Smooth muscle cell of trachea (primary cell): ENCODE measurements around the gene DNAAF8. TPM values are rescaled to one million over a fixed set of nuclear protein-coding genes. Genes with fewer than 3 reads are reported as not detected.

Experiments
- total RNA-seq: library from RNA; depleted of rRNA; stranded (reverse); fragments of >200 nt; gene quantifications from 2 replicates; pipeline ENCODE4 v1.2.1, GENCODE V29; 2014

The DNAAF8 gene
- 0.29 and 1.3 TPM in 2 replicates for total RNA-seq

GRCh38 chr16:4734063-4734729 lies at the start of gene DNAAF8, which contains the start of gene ANKS3:
Gene DNAAF8, plus strand, starts transcription at chr16:4734537. Its CDS starts 1,978 bp downstream, at chr16:4736515.
Gene ANKS3, minus strand, starts transcription at chr16:4734271. Its CDS starts 4,122 bp downstream, at chr16:4730149.

GRCh38 chr16:4693296-4693955 lies 40.9 kb upstream of the DNAAF8 start, which contains the start of gene NUDT16L1:
Gene NUDT16L1, plus strand, starts transcription at chr16:4693562. Its CDS starts 165 bp downstream, at chr16:4693727.

GRCh38 chr16:4766875-4767628 lies 32.7 kb downstream of the DNAAF8 start, which contains the start of gene ZNF500:
Gene ZNF500, minus strand, starts transcription at chr16:4767162. Its CDS starts 1,184 bp downstream, at chr16:4765978.

GRCh38 chr16:4787627-4788482 lies 53.5 kb downstream of the DNAAF8 start, which contains the start of gene SEPTIN12:
Gene SEPTIN12, minus strand, starts transcription at chr16:4788345. Its CDS starts 700 bp downstream, at chr16:4787645.

GRCh38 chr16:4795181-4795827 lies 61.0 kb downstream of the DNAAF8 start, which contains the start of gene SMIM22:
Gene SMIM22, plus strand, starts transcription at chr16:4795369. Its CDS starts 366 bp downstream, at chr16:4795735.

Other genes with a start within 250 kb of the DNAAF8 start
- gene CDIP1, start 195.8 kb upstream of the DNAAF8 start, total RNA-seq, result 9.0 and 24.6 TPM in 2 replicates
- gene C16orf96, start 178.2 kb upstream of the DNAAF8 start, total RNA-seq, result 0.17 TPM in 1 of 2 replicates, not detected in the other
- gene UBALD1, start 119.6 kb upstream of the DNAAF8 start, total RNA-seq, result 7.1 and 8.6 TPM in 2 replicates
- 39.3 and 43.7 TPM in 2 replicates for gene MGRN1, start 109.7 kb upstream of the DNAAF8 start, total RNA-seq
- gene NUDT16L1, start 41.0 kb upstream of the DNAAF8 start, total RNA-seq, result 26.8 TPM in 2 replicates
- 24.9 and 35.7 TPM in 2 replicates for gene ANKS3, start 266 bp upstream of the DNAAF8 start, total RNA-seq
- 10.9 and 13.9 TPM in 2 replicates for gene ZNF500, start 32.6 kb downstream of the DNAAF8 start, total RNA-seq
- gene SEPTIN12, start 53.8 kb downstream of the DNAAF8 start, total RNA-seq, result not detected in 2 replicates
- gene SMIM22, start 60.8 kb downstream of the DNAAF8 start, total RNA-seq, result not detected in 2 replicates
- gene ROGDI, start 68.1 kb downstream of the DNAAF8 start, total RNA-seq, result 16.4 and 16.9 TPM in 2 replicates
- gene GLYR1, start 112.8 kb downstream of the DNAAF8 start, total RNA-seq, result 52.7 and 53.6 TPM in 2 replicates
- 24.0 and 31.3 TPM in 2 replicates for gene UBN1, start 112.9 kb downstream of the DNAAF8 start, total RNA-seq
- gene PPL, start 202.6 kb downstream of the DNAAF8 start, total RNA-seq, result 51.5 and 105 TPM in 2 replicates
- gene SEC14L5, start 223.8 kb downstream of the DNAAF8 start, total RNA-seq, result 0.44 and 2.0 TPM in 2 replicates